Activated B cell treated with CpG ODN at 0.5 μM for 24 hours (primary cell): ENCODE data around the gene RAB40B. TPM values are rescaled to one million over a fixed set of nuclear protein-coding genes. Genes with fewer than 3 reads are reported as not detected.

ENCODE experiments used
- ATAC-seq: fragments of 200-7000 bp; cut with Tn5 transposase; one replicate; pipeline ENCODE4 v1.10.0; 2021; ENCODE audit warnings: low read depth, mild to moderate bottlenecking, moderate library complexity
- CTCF ChIA-PET: fragments of 350-600 bp; sonication (Branson Sonifier 250); formaldehyde crosslinking; loops from one replicate; lab custom pipeline; 2021; ENCODE audit warnings: antibody characterized with exemption; lab: Charles Lee
- POLR2A ChIA-PET: fragments of 350-600 bp; sonication (Branson Sonifier 250); formaldehyde crosslinking; loops from one replicate; lab custom pipeline; 2021; ENCODE audit warnings: antibody characterized with exemption; lab: Charles Lee
- DNase-seq: peaks from one replicate; pipeline ENCODE4 v3.0.0; 2022
- H3K27ac Mint-ChIP-seq: one replicate; pipeline ENCODE4 v1.8.0; 2020; ENCODE audit warnings: mixed read lengths
- H3K27me3 Mint-ChIP-seq: one replicate; pipeline ENCODE4 v1.8.0; 2021; ENCODE audit warnings: mixed read lengths
- H3K36me3 Mint-ChIP-seq: one replicate; pipeline ENCODE4 v1.8.0; 2021; ENCODE audit warnings: low read depth, mixed read lengths
- H3K4me1 Mint-ChIP-seq: one replicate; pipeline ENCODE4 v1.8.0; 2021; ENCODE audit warnings: mixed read lengths
- H3K4me3 Mint-ChIP-seq: one replicate; pipeline ENCODE4 v1.8.0; 2020; ENCODE audit warnings: mild to moderate bottlenecking, mixed read lengths
- H3K9me3 Mint-ChIP-seq: one replicate; pipeline ENCODE4 v1.8.0; 2020; ENCODE audit warnings: mixed read lengths
- intact Hi-C: fragments of 100-400 bp; cut with micrococcal nuclease; formaldehyde crosslinking; loops from one replicate; pipeline ENCODE4 v1.15.1; 2024
- total RNA-seq: library from RNA; stranded (reverse); gene quantifications from 2 replicates; pipeline ENCODE4 v1.2.3, GENCODE V29; 2022
- TF ChIP-seq, protein P1 (sequence below): fragments of 200-600 bp; IDR thresholded peaks from one replicate; pipeline ENCODE4 v1.8.0; 2022; ENCODE audit warnings: antibody characterized with exemption, mild to moderate bottlenecking

The RAB40B gene
- total RNA-seq, 1 donor from 2014 or later = 2.6 TPM

GRCh38 chr17:82718986-82719685, 20.6 kb upstream of the RAB40B start:
- Mint-ChIP-seq H3K4me3 (no peak overlapping the region), H3K4me1 (peaks cover 22% of the 10 kb centered on the region), H3K9me3 (no peaks in the 10 kb centered on the region), H3K27me3 (no peaks in the 10 kb centered on the region), H3K27ac (no peak overlapping the region), H3K36me3 (peaks cover 43% of the 10 kb centered on the region)
- CTCF ChIA-PET = interaction anchor here (0.7 kb wide), 1 partner anchor 56 kb away, joined by 4 read pairs; no protein-coding TSS in a partner anchor
- TF ChIP-seq, protein P1, sequence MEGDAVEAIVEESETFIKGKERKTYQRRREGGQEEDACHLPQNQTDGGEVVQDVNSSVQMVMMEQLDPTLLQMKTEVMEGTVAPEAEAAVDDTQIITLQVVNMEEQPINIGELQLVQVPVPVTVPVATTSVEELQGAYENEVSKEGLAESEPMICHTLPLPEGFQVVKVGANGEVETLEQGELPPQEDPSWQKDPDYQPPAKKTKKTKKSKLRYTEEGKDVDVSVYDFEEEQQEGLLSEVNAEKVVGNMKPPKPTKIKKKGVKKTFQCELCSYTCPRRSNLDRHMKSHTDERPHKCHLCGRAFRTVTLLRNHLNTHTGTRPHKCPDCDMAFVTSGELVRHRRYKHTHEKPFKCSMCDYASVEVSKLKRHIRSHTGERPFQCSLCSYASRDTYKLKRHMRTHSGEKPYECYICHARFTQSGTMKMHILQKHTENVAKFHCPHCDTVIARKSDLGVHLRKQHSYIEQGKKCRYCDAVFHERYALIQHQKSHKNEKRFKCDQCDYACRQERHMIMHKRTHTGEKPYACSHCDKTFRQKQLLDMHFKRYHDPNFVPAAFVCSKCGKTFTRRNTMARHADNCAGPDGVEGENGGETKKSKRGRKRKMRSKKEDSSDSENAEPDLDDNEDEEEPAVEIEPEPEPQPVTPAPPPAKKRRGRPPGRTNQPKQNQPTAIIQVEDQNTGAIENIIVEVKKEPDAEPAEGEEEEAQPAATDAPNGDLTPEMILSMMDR = no peak
- intact Hi-C loops = no loop called here
- ATAC-seq = no peak
- no peak for DNase-seq
- POLR2A ChIA-PET = interaction anchor here (0.6 kb wide), 1 partner anchor 8 kb away, joined by 4 read pairs; no protein-coding TSS in a partner anchor

- Mint-ChIP-seq H3K36me3 (peaks cover 25% of the 10 kb centered on the region), H3K4me1 (peaks cover 22% of the 10 kb centered on the region), H3K4me3 (peak within 1 kb of the TSS; percentile 96), H3K9me3 (no peaks in the 10 kb centered on the region), H3K27ac (peak within 1 kb of the TSS; percentile 87), H3K27me3 (no peaks in the 10 kb centered on the region)
- POLR2A ChIA-PET = interaction anchor here (0.6 to 1.4 kb wide), 10 partner anchors 9 to 1033 kb away, joined by 3 to 9 read pairs (median 5); partner anchors contain the start of gene ARL16
- CTCF ChIA-PET = no interaction called here
- ATAC-seq (peak; percentile 95), DNase-seq (peak; percentile 78)
- intact Hi-C loops = loop anchor here (1.0 kb wide), 5 partner anchors 8 to 123 kb away; partner anchors contain the start of genes RAB40B, TBCD and WDR45B
- TF ChIP-seq, protein P1 = no peak
Measured at GRCh38 chr17:82716203-82717010, 17.9 kb upstream of the RAB40B start, which contains the start of gene FN3KRP. TSS of gene FN3KRP (plus strand) at chr17:82716706. CDS start at chr17:82716756, 50 bp downstream.

GRCh38 chr17:82713071-82713723, 14.7 kb upstream of the RAB40B start:
- intact Hi-C loops = no loop called here
- no peak for ATAC-seq
- peaks cover 4% of the 10 kb centered on the region for H3K36me3 Mint-ChIP-seq
- no peaks in the 10 kb centered on the region for H3K9me3 Mint-ChIP-seq
- DNase-seq = no peak
- TF ChIP-seq, protein P1 = no peak
- POLR2A ChIA-PET = interaction anchor here (0.7 kb wide), 1 partner anchor 171 kb away, joined by 3 read pairs; no protein-coding TSS in a partner anchor
- peaks cover 23% of the 10 kb centered on the region for H3K4me1 Mint-ChIP-seq
- no peaks in the 10 kb centered on the region for H3K27me3 Mint-ChIP-seq
- CTCF ChIA-PET = no interaction called here
- H3K4me3 Mint-ChIP-seq = peak overlapping the region; percentile 17
- no peak overlapping the region for H3K27ac Mint-ChIP-seq

DNA sequence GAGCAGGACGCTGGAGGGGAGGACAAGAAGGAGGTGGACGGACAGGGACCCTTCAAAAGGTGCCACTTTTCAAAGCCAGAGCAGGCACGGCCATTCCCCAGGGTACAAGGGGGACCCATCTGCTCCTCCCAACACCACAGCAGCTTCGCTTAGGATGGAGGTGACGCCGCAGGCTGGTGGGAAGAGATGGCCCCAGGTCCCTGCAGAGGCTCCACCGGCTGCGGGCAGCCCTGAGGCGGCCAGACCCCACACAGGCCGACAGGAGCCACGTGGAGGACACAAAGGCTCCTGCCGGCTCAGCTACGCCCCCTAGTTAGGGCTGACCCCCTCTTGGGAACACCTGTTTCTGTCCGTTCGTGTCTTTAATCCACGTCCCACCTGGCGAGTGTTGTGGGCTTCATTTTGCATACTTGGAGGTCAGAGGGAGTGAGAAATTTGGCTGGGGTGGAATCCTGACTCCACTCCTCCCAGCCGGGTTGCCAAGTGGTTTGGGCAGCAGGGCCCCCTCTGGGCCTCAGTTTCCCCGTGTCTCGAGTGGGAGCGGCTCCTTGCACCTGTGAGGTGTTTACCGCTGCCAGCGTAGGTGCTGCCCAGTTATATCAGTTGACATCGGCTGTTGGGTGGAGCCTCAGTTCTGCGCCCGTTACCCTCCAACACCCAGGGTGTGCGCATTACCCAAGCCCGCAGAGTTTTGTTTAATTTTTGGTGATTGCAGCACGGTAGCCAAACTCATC, 12.2 kb upstream of the RAB40B start:
- no peaks in the 10 kb centered on the region for H3K9me3 Mint-ChIP-seq
- H3K4me3 Mint-ChIP-seq = no peak overlapping the region
- DNase-seq (no peak), ATAC-seq (no peak)
- H3K36me3 Mint-ChIP-seq = no peaks in the 10 kb centered on the region
- no peak overlapping the region for H3K27ac Mint-ChIP-seq
- CTCF ChIA-PET = no interaction called here
- peaks cover 15% of the 10 kb centered on the region for H3K4me1 Mint-ChIP-seq
- TF ChIP-seq, protein P1 = no peak
- no peaks in the 10 kb centered on the region for H3K27me3 Mint-ChIP-seq
- intact Hi-C loops = no loop called here
- POLR2A ChIA-PET = no interaction called here
